Activated naive CD4-positive, alpha-beta T cell treated with anti-CD3 and anti-CD28 coated beads for 36 hours (primary cell): Measurements from ENCODE around the gene ANKHD1. TPM values are rescaled to one million over a fixed set of nuclear protein-coding genes. Genes with fewer than 3 reads are reported as not detected.

ENCODE experiments used
- CTCF ChIA-PET: fragments of 350-600 bp; sonication (Branson Sonifier 250); formaldehyde crosslinking; loops from one replicate; lab custom pipeline; 2021; ENCODE audit warnings: antibody characterized with exemption; lab: Charles Lee
- DNase-seq: peaks from one replicate; pipeline ENCODE4 v3.0.0-alpha.2; 2020
- H3K27ac Mint-ChIP-seq: one replicate; pipeline ENCODE4 v1.8.0; 2021; ENCODE audit warnings: mild to moderate bottlenecking, mixed read lengths
- H3K27me3 Mint-ChIP-seq: one replicate; pipeline ENCODE4 v1.8.0; 2021; ENCODE audit warnings: low read depth, mixed read lengths
- H3K36me3 Mint-ChIP-seq: one replicate; pipeline ENCODE4 v1.8.0; 2021; ENCODE audit warnings: low read depth, mixed read lengths
- H3K4me1 Mint-ChIP-seq: one replicate; pipeline ENCODE4 v1.8.0; 2021; ENCODE audit warnings: low read depth, mixed read lengths
- H3K4me3 Mint-ChIP-seq: one replicate; pipeline ENCODE4 v1.8.0; 2021; ENCODE audit warnings: mild to moderate bottlenecking, moderate library complexity, mixed read lengths
- H3K9me3 Mint-ChIP-seq: one replicate; pipeline ENCODE4 v1.8.0; 2021; ENCODE audit warnings: mixed read lengths
- intact Hi-C: fragments of 100-400 bp; cut with micrococcal nuclease; formaldehyde crosslinking; loops from one replicate; pipeline ENCODE4 v1.15.1; 2023
- total RNA-seq, 2 experiments: library from RNA; stranded (reverse); gene quantifications; one replicate each; pipeline ENCODE4 v1.2.3, GENCODE V29; 2021

The ANKHD1 gene
- total RNA-seq, 2 experiments from 2014 or later = 83.2 to 87.0 TPM

- CTCF ChIA-PET = no interaction called here
- Mint-ChIP-seq H3K4me3 (no peak overlapping the region), H3K9me3 (no peaks in the 10 kb centered on the region), H3K4me1 (no peaks in the 10 kb centered on the region), H3K27ac (no peak overlapping the region), H3K36me3 (peaks cover 23% of the 10 kb centered on the region), H3K27me3 (no peaks in the 10 kb centered on the region)
- intact Hi-C loops = no loop called here
- no peak for DNase-seq
Observed at GRCh38 chr5:140524003-140524402, 122.4 kb downstream of the ANKHD1 start.

- H3K27me3 Mint-ChIP-seq = no peaks in the 10 kb centered on the region
- no peak overlapping the region for H3K27ac Mint-ChIP-seq
- intact Hi-C loops = no loop called here
- H3K36me3 Mint-ChIP-seq = peaks cover 24% of the 10 kb centered on the region
- no peak for DNase-seq
- CTCF ChIA-PET = interaction anchor here (0.8 to 1.3 kb wide), 4 partner anchors 11 to 204 kb away, joined by 3 to 6 read pairs (median 3); no protein-coding TSS in a partner anchor
- peaks cover 1% of the 10 kb centered on the region for H3K4me1 Mint-ChIP-seq
- H3K9me3 Mint-ChIP-seq = no peaks in the 10 kb centered on the region
- H3K4me3 Mint-ChIP-seq = no peak overlapping the region
Observed at GRCh38 chr5:140540227-140540626, 138.6 kb downstream of the ANKHD1 start.

- Mint-ChIP-seq H3K9me3 (no peaks in the 10 kb centered on the region), H3K4me1 (peaks cover 2% of the 10 kb centered on the region), H3K4me3 (no peak overlapping the region), H3K27ac (no peak overlapping the region), H3K27me3 (no peaks in the 10 kb centered on the region), H3K36me3 (peaks cover 21% of the 10 kb centered on the region)
- DNase-seq = no peak
- intact Hi-C loops = no loop called here
- CTCF ChIA-PET = no interaction called here
Observed at GRCh38 chr5:140542972-140543371, 141.3 kb downstream of the ANKHD1 start.

GRCh38 chr5:140544986-140545385 is 143.4 kb downstream of the ANKHD1 start:
- DNase-seq = no peak
- H3K27me3 Mint-ChIP-seq = no peaks in the 10 kb centered on the region
- H3K4me3 Mint-ChIP-seq = no peak overlapping the region
- CTCF ChIA-PET = no interaction called here
- peaks cover 32% of the 10 kb centered on the region for H3K36me3 Mint-ChIP-seq
- peaks cover 20% of the 10 kb centered on the region for H3K4me1 Mint-ChIP-seq
- peak overlapping the region; percentile 6 for H3K27ac Mint-ChIP-seq
- no peaks in the 10 kb centered on the region for H3K9me3 Mint-ChIP-seq
- intact Hi-C loops = no loop called here

- Mint-ChIP-seq H3K9me3 (no peaks in the 10 kb centered on the region), H3K36me3 (peaks cover 35% of the 10 kb centered on the region), H3K27ac (no peak overlapping the region), H3K4me3 (no peak overlapping the region), H3K27me3 (no peaks in the 10 kb centered on the region), H3K4me1 (peaks cover 25% of the 10 kb centered on the region)
- no peak for DNase-seq
- intact Hi-C loops = no loop called here
- CTCF ChIA-PET = interaction anchor here (0.7 kb wide), 1 partner anchor 15 kb away, joined by 3 read pairs; no protein-coding TSS in a partner anchor
Observed at GRCh38 chr5:140545606-140546005, 144.0 kb downstream of the ANKHD1 start.

GRCh38 chr5:140546851-140547507 is 145.3 kb downstream of the ANKHD1 start:
- H3K27me3 Mint-ChIP-seq = no peaks in the 10 kb centered on the region
- CTCF ChIA-PET = interaction anchor here (0.8 to 3.2 kb wide), 9 partner anchors 8 to 92 kb away, joined by 3 to 18 read pairs (median 4); partner anchors contain the start of gene SRA1
- peaks cover 35% of the 10 kb centered on the region for H3K36me3 Mint-ChIP-seq
- no peak for DNase-seq
- peaks cover 38% of the 10 kb centered on the region for H3K4me1 Mint-ChIP-seq
- intact Hi-C loops = loop anchor here (1.0 kb wide), 5 partner anchors 10 to 146 kb away; partner anchors contain the start of genes ANKHD1, APBB3, SLC35A4 and SRA1
- no peaks in the 10 kb centered on the region for H3K9me3 Mint-ChIP-seq
- peak overlapping the region; percentile 87 for H3K4me3 Mint-ChIP-seq
- H3K27ac Mint-ChIP-seq = peak overlapping the region; percentile 94

GRCh38 chr5:140547508-140548299 is 146.1 kb downstream of the ANKHD1 start, which contains the start of gene EIF4EBP3:
EIF4EBP3 (plus strand) TSS chr5:140547662; CDS start chr5:140547738, 76 bp downstream.
- DNase-seq = peak; percentile 93
- peaks cover 35% of the 10 kb centered on the region for H3K36me3 Mint-ChIP-seq
- H3K4me3 Mint-ChIP-seq = peak within 1 kb of the TSS; percentile 87
- peaks cover 42% of the 10 kb centered on the region for H3K4me1 Mint-ChIP-seq
- CTCF ChIA-PET = interaction anchor here (0.6 to 3.2 kb wide), 16 partner anchors 9 to 193 kb away, joined by 3 to 18 read pairs (median 3); partner anchors contain the start of genes ANKHD1 and SRA1
- intact Hi-C loops = loop anchor here (1.0 kb wide), 5 partner anchors 10 to 146 kb away; partner anchors contain the start of genes ANKHD1, APBB3, SLC35A4 and SRA1
- H3K9me3 Mint-ChIP-seq = no peaks in the 10 kb centered on the region
- peak within 1 kb of the TSS; percentile 94 for H3K27ac Mint-ChIP-seq
- no peaks in the 10 kb centered on the region for H3K27me3 Mint-ChIP-seq

- intact Hi-C loops = no loop called here
- H3K4me3 Mint-ChIP-seq = peak overlapping the region; percentile 87
- H3K27me3 Mint-ChIP-seq = no peaks in the 10 kb centered on the region
- peaks cover 48% of the 10 kb centered on the region for H3K4me1 Mint-ChIP-seq
- H3K9me3 Mint-ChIP-seq = no peaks in the 10 kb centered on the region
- DNase-seq = no peak
- CTCF ChIA-PET = interaction anchor here (0.6 to 3.2 kb wide), 11 partner anchors 10 to 193 kb away, joined by 3 to 18 read pairs (median 3); partner anchors contain the start of genes ANKHD1 and SRA1
- H3K27ac Mint-ChIP-seq = peak overlapping the region; percentile 94
- peaks cover 41% of the 10 kb centered on the region for H3K36me3 Mint-ChIP-seq
Observed at GRCh38 chr5:140548300-140548688, 146.7 kb downstream of the ANKHD1 start.

- peak overlapping the region; percentile 87 for H3K4me3 Mint-ChIP-seq
- CTCF ChIA-PET = interaction anchor here (1.2 to 3.2 kb wide), 3 partner anchors 9 to 87 kb away, joined by 3 to 18 read pairs (median 17); partner anchors contain the start of gene SRA1
- intact Hi-C loops = no loop called here
- peak overlapping the region; percentile 94 for H3K27ac Mint-ChIP-seq
- H3K27me3 Mint-ChIP-seq = no peaks in the 10 kb centered on the region
- H3K4me1 Mint-ChIP-seq = peaks cover 53% of the 10 kb centered on the region
- H3K9me3 Mint-ChIP-seq = no peaks in the 10 kb centered on the region
- no peak for DNase-seq
- peaks cover 40% of the 10 kb centered on the region for H3K36me3 Mint-ChIP-seq
Observed at GRCh38 chr5:140548791-140549190, 147.2 kb downstream of the ANKHD1 start.

GRCh38 chr5:140549237-140550144 is 147.9 kb downstream of the ANKHD1 start:
- Mint-ChIP-seq H3K36me3 (peaks cover 39% of the 10 kb centered on the region), H3K4me3 (no peak overlapping the region), H3K27ac (peak overlapping the region; percentile 94), H3K27me3 (no peaks in the 10 kb centered on the region), H3K4me1 (peaks cover 60% of the 10 kb centered on the region), H3K9me3 (no peaks in the 10 kb centered on the region)
- DNase-seq = no peak
- intact Hi-C loops = loop anchor here (5.0 to 10.0 kb wide), 2 partner anchors 297 to 1255 kb away; partner anchors contain the start of gene MATR3
- CTCF ChIA-PET = interaction anchor here (1.2 to 3.2 kb wide), 2 partner anchors 15 to 86 kb away, joined by 3 to 18 read pairs; no protein-coding TSS in a partner anchor
